ENCODE data around the gene FSTL1. TPM values are rescaled to one million over a fixed set of nuclear protein-coding genes. Genes with fewer than 3 reads are reported as not detected.

FSTL1 gene
- polyA plus RNA-seq, 2 of the 4 experiments (the other 2 are of a cell fraction) = 57.7 to 118 TPM

DNA sequence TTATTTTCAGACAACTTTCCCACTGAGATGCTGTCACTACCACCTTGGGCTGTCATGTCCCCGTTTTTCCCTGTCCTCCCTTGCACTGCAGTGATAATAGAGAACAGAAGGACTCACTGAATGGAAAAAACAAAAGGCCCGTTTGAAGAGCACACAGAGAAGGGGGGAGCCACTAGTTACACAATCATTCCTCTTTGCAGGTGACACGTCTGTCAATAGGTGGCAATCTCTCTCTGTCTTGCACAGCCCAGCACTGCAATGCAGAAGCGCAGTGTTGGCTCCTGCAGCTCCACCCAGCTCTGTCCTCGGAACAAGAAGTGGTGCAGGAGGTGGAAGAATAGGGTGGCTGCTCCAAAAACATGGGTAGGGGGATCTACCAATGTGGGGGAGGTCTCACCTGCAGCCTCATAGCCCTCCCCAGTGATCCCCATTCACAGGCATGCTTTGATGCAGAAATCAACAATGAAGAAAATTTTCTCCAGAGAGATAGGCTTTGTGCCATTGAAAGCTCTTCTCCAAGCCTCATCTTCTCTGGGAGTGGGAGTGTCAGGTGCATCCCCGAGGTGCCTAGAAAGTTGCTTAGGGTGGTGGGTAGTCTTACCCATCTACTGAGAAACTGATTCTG is 31.8 kb downstream of the FSTL1 start:
- DNase-seq (ENCODE audit: low read depth in 1 of 2, low spot score in 1 of 2) (peak; percentile 63 to 73), FAIRE-seq (no peak), ATAC-seq (peak; percentile 75 to 79)
- Histone ChIP-seq H3K27ac (peak overlapping the region in 1 of 2 experiments; percentile 74; a peak in 3 of 6 replicates), H3K4me2 (peak overlapping the region; percentile 56), H3K9me3 (no peaks in the 10 kb centered on the region), H3K4me3 (no peak overlapping the region), H3K4me1 (peaks cover 22% of the 10 kb centered on the region)
- 1% methylated on average over 6 of the region's 6 CpGs for WGBS (ENCODE audit: missing lambda C conversion rate)
- ChIA-PET POLR2A (interaction anchor here (1.0 to 3.3 kb wide), 4 partner anchors 69 to 323 kb away, joined by 3 to 35 read pairs (median 10); partner anchors contain the start of genes LRRC58 and NDUFB4), CTCF (interaction anchor here (0.5 to 11.1 kb wide), 23 partner anchors 10 to 636 kb away, joined by 3 to 220 read pairs (median 6); partner anchors contain the start of gene FSTL1)
- peak; percentile 86 to 90 for TF ChIP-seq RAD21 (conservative IDR thresholded peaks at IDR 0.05 in 1 of 2, IDR thresholded peaks at IDR 0.05 in 1 of 2)
- TF ChIP-seq E2F6 (IDR thresholded peaks at IDR 0.05; ENCODE audit: borderline replicate concordance, low read depth) = no peak
- TF ChIP-seq CTCF (IDR thresholded peaks at IDR 0.05) = peak; percentile 72
- TF ChIP-seq REST (IDR thresholded peaks at IDR 0.05) = no peak
- TF ChIP-seq FOSB (CRISPR knock-in tag; IDR thresholded peaks at IDR 0.05) = no peak
- no peak for TF ChIP-seq SREBF2 (IDR thresholded peaks at IDR 0.05)
- TF ChIP-seq JUN (IDR thresholded peaks at IDR 0.05) = no peak
- TF ChIP-seq CEBPB (IDR thresholded peaks at IDR 0.05) = peak; percentile 82 to 94
- TF ChIP-seq POLR2AphosphoS2 (conservative IDR thresholded peaks at IDR 0.05; ENCODE audit: low read length) = no peak
- peak; percentile 78 for TF ChIP-seq SMC3 (IDR thresholded peaks at IDR 0.05)

- H3K9me3 ChIP-seq = no peaks in the 10 kb centered on the region
- WGBS (ENCODE audit: missing lambda C conversion rate) = 66% methylated on average over 7 of the region's 7 CpGs
- DNase-seq (ENCODE audit: low read depth in 1 of 2, low spot score in 1 of 2) = no peak
- H3K4me3 ChIP-seq = no peak overlapping the region
- TF ChIP-seq CHD2 (IDR thresholded peaks at IDR 0.05; ENCODE audit: low read length, partially characterized antibody) (no peak), KDM5A (IDR thresholded peaks at IDR 0.05) (no peak), RAD21 (conservative IDR thresholded peaks at IDR 0.05 in 1 of 2, IDR thresholded peaks at IDR 0.05 in 1 of 2) (no peak), E2F6 (IDR thresholded peaks at IDR 0.05; ENCODE audit: borderline replicate concordance, low read depth) (no peak), FOXS1 (CRISPR knock-in tag; IDR thresholded peaks at IDR 0.05) (no peak)
- peak overlapping the region in 1 of 2 experiments; percentile 74; a peak in 3 of 6 replicates for H3K27ac ChIP-seq
- peaks cover 22% of the 10 kb centered on the region for H3K4me1 ChIP-seq
- CTCF ChIA-PET = interaction anchor here (0.6 to 11.1 kb wide), 26 partner anchors 10 to 377 kb away, joined by 3 to 220 read pairs (median 6); partner anchors contain the start of gene FSTL1
- POLR2A ChIA-PET = interaction anchor here (1.0 to 3.3 kb wide), 5 partner anchors 17 to 323 kb away, joined by 3 to 35 read pairs (median 10); partner anchors contain the start of gene LRRC58
- FAIRE-seq = no peak
- peak overlapping the region; percentile 56 for H3K4me2 ChIP-seq
- no peak for ATAC-seq
These were observed 32.3 kb downstream of the FSTL1 start for GRCh38 chr3:120418446-120418845.
